Amygdala (tissue), 56 donors: ENCODE data around the gene SORBS1.
A peak's percentile ranks its signal among the peaks of the same experiment; 100 is the strongest.

Experiments used
- DNase-seq, 56 donors: peaks; one replicate each; lab custom pipeline; 2025; lab: John Stamatoyannopoulos, UW

The SORBS1 gene

GRCh38 chr10:95308389-95309302, 252.5 kb downstream of the SORBS1 start:
- peak in 2 of 56 donors; percentile 11 to 13 for DNase-seq

GRCh38 chr10:95306851-95307250, 254.3 kb downstream of the SORBS1 start:
- no peak for DNase-seq

GRCh38 chr10:95306318-95306650, 254.9 kb downstream of the SORBS1 start:
- DNase-seq, result no peak

GRCh38 chr10:95305606-95306317, 255.4 kb downstream of the SORBS1 start:
- no peak for DNase-seq

GRCh38 chr10:95304976-95305375, 256.2 kb downstream of the SORBS1 start:
- no peak for DNase-seq

- DNase-seq, result no peak
Measured at GRCh38 chr10:95304463-95304862, 256.7 kb downstream of the SORBS1 start.

GRCh38 chr10:95303950-95304349, 257.2 kb downstream of the SORBS1 start:
- no peak for DNase-seq

- DNase-seq, result peak in 2 of 56 donors; percentile 16 to 22
Measured at GRCh38 chr10:95303535-95303934, 257.6 kb downstream of the SORBS1 start.

- DNase-seq, result no peak
Measured at GRCh38 chr10:95300022-95300539, 261.1 kb downstream of the SORBS1 start.

- no peak for DNase-seq
Measured at GRCh38 chr10:95297402-95297801, 263.8 kb downstream of the SORBS1 start.

- DNase-seq, result no peak
Measured at GRCh38 chr10:95296764-95297163, 264.4 kb downstream of the SORBS1 start.

GRCh38 chr10:95295031-95295755, 266.0 kb downstream of the SORBS1 start:
- peak in 1 of 56 donors; percentile 12 for DNase-seq

- DNase-seq, result no peak
Measured at GRCh38 chr10:95293631-95294030, 267.5 kb downstream of the SORBS1 start.

- no peak for DNase-seq
Measured at GRCh38 chr10:95291365-95292039, 269.7 kb downstream of the SORBS1 start.

- peak in 1 of 56 donors; percentile 0 for DNase-seq
Measured at GRCh38 chr10:95290461-95291364, 270.5 kb downstream of the SORBS1 start, which contains the start of gene PDLIM1. TSS of gene PDLIM1 (minus strand) at chr10:95291003. CDS start at chr10:95290915, 88 bp downstream.

GRCh38 chr10:95289921-95290421, 271.2 kb downstream of the SORBS1 start:
- no peak for DNase-seq

GRCh38 chr10:95289003-95289920, 271.9 kb downstream of the SORBS1 start:
- no peak for DNase-seq

- no peak for DNase-seq
Measured at GRCh38 chr10:95288303-95288702, 272.9 kb downstream of the SORBS1 start.
